Stimulated activated effector memory CD8-positive, alpha-beta T cell treated with anti-CD3 and anti-CD28 coated beads, Interleukin-12 subunit alpha, Interleukin-12 subunit beta, amount 100 ng/mL, for 72 hours (primary cell): Measurements from ENCODE around the gene PRKAR1B.

Experiments
- ATAC-seq: fragments of 150-1000 bp; cut with Tn5 transposase; 2 replicates; pipeline ENCODE4 v1.10.0; 2021
- DNase-seq, 2 donors: peaks; one replicate each; pipeline ENCODE4 v3.0.0; 2021 to 2022; ENCODE audit warnings: low spot score in 2 of 2
- H3K27ac Mint-ChIP-seq: one replicate; pipeline ENCODE4 v1.8.0; 2022; ENCODE audit warnings: mild to moderate bottlenecking, mixed read lengths
- H3K36me3 Mint-ChIP-seq: one replicate; pipeline ENCODE4 v1.8.0; 2022; ENCODE audit warnings: mild to moderate bottlenecking, mixed read lengths
- H3K4me1 Mint-ChIP-seq: one replicate; pipeline ENCODE4 v1.8.0; 2022; ENCODE audit warnings: mixed read lengths
- H3K4me3 Mint-ChIP-seq: one replicate; pipeline ENCODE4 v1.8.0; 2022; ENCODE audit warnings: mild to moderate bottlenecking, mixed read lengths
- H3K9me3 Mint-ChIP-seq: one replicate; pipeline ENCODE4 v1.8.0; 2022; ENCODE audit warnings: mixed read lengths

PRKAR1B gene

GRCh38 chr7:725223-726005 lies 1.7 kb downstream of the PRKAR1B start:
- no peak for ATAC-seq
- peaks cover 24% of the 10 kb centered on the region for H3K4me1 Mint-ChIP-seq
- H3K4me3 Mint-ChIP-seq, result peak overlapping the region; percentile 72
- no peak for DNase-seq
- peaks cover 4% of the 10 kb centered on the region for H3K9me3 Mint-ChIP-seq
- H3K36me3 Mint-ChIP-seq, result peaks cover 16% of the 10 kb centered on the region
- no peak overlapping the region for H3K27ac Mint-ChIP-seq

GRCh38 chr7:724298-724697 lies 2.8 kb downstream of the PRKAR1B start:
- DNase-seq (no peak), ATAC-seq (no peak)
- Mint-ChIP-seq H3K4me1 (peaks cover 24% of the 10 kb centered on the region), H3K4me3 (no peak overlapping the region), H3K36me3 (peaks cover 16% of the 10 kb centered on the region), H3K9me3 (peaks cover 5% of the 10 kb centered on the region), H3K27ac (no peak overlapping the region)

GRCh38 chr7:723541-723940 lies 3.5 kb downstream of the PRKAR1B start:
- no peak overlapping the region for H3K4me3 Mint-ChIP-seq
- no peak overlapping the region for H3K27ac Mint-ChIP-seq
- H3K4me1 Mint-ChIP-seq, result peaks cover 22% of the 10 kb centered on the region
- ATAC-seq, result no peak
- H3K36me3 Mint-ChIP-seq, result peaks cover 16% of the 10 kb centered on the region
- H3K9me3 Mint-ChIP-seq, result peaks cover 5% of the 10 kb centered on the region
- DNase-seq, result no peak

- Mint-ChIP-seq H3K27ac (no peak overlapping the region), H3K4me1 (peaks cover 10% of the 10 kb centered on the region), H3K4me3 (no peak overlapping the region), H3K36me3 (peaks cover 10% of the 10 kb centered on the region), H3K9me3 (peaks cover 5% of the 10 kb centered on the region)
- no peak for DNase-seq
- no peak for ATAC-seq
Measured at GRCh38 chr7:721619-722248, 5.3 kb downstream of the PRKAR1B start.

GRCh38 chr7:716636-717035 lies 10.4 kb downstream of the PRKAR1B start:
- Mint-ChIP-seq H3K4me3 (no peak overlapping the region), H3K9me3 (peaks cover 5% of the 10 kb centered on the region), H3K36me3 (no peaks in the 10 kb centered on the region), H3K27ac (no peak overlapping the region), H3K4me1 (peaks cover 20% of the 10 kb centered on the region)
- DNase-seq (no peak), ATAC-seq (no peak)

DNA sequence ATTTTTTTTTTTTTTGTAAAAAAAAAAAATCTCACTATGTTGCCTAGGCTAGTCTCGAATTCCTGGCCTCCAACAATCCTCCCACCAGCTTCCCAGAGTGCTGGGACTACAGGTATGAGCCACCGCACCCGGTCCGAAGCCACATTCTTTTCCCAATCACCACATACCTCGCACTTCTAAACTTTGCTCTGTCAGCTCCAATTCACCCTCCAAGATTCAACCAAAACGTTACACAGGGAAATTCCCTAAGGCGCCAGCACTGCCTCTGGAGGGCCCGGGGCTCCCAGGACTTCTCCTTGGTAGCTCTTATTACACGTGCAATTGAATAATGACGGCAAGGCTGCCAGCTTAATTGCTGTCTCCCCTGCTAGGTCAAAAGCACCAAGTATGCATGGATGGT lies 10.9 kb downstream of the PRKAR1B start:
- Mint-ChIP-seq H3K4me3 (no peak overlapping the region), H3K4me1 (peaks cover 20% of the 10 kb centered on the region), H3K36me3 (no peaks in the 10 kb centered on the region), H3K9me3 (peaks cover 5% of the 10 kb centered on the region), H3K27ac (no peak overlapping the region)
- no peak for DNase-seq
- ATAC-seq, result no peak

- Mint-ChIP-seq H3K9me3 (no peaks in the 10 kb centered on the region), H3K27ac (peak overlapping the region; percentile 36), H3K4me3 (peak overlapping the region; percentile 26), H3K4me1 (peaks cover 20% of the 10 kb centered on the region), H3K36me3 (no peaks in the 10 kb centered on the region)
- no peak for DNase-seq
- peak; percentile 31 for ATAC-seq
Measured at GRCh38 chr7:714251-714671, 12.8 kb downstream of the PRKAR1B start.

DNA sequence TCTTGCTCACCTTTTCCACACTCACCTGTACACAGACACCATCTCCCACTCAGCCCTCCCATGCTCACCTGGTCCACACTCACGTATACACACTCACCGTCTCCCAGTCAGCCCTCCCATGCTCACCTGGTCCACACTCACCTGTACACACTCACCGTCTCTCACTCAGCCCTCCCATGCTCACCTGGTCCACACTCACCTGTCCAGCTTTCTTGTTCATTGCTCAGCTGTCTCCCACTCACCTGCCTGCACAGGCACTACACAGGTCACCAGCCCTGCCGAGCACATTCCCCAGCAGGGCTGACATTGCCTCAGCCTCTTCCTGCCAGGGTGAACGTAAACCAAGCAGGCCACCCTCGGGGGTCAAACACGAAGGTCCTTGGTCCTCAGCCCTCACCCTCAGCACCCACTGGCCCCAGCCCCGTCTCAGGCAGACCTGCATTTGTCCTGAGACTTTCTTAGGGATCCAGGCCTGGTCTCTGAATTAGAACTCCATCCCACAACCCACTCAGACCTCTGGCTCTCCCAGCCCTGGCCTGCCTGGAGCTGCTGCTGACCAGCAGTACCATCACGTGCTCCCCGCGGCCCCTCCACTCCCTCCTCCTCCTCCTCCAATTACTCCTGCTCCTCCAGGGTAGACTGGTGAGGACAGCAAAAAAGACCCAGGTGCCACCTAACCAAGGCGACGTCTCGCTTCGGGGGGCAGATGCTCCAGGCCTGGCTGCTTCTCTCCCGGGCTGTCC lies 13.4 kb downstream of the PRKAR1B start:
- Mint-ChIP-seq H3K27ac (peak overlapping the region; percentile 36), H3K4me3 (peak overlapping the region; percentile 38), H3K9me3 (no peaks in the 10 kb centered on the region), H3K36me3 (no peaks in the 10 kb centered on the region), H3K4me1 (peaks cover 20% of the 10 kb centered on the region)
- DNase-seq (no peak), ATAC-seq (no peak)

GRCh38 chr7:713139-713457 lies 14.0 kb downstream of the PRKAR1B start:
- Mint-ChIP-seq H3K4me3 (peak overlapping the region; percentile 38), H3K36me3 (no peaks in the 10 kb centered on the region), H3K27ac (no peak overlapping the region), H3K9me3 (no peaks in the 10 kb centered on the region), H3K4me1 (peaks cover 20% of the 10 kb centered on the region)
- DNase-seq (no peak), ATAC-seq (no peak)

GRCh38 chr7:712381-713138 lies 14.5 kb downstream of the PRKAR1B start:
- peak overlapping the region; percentile 38 for H3K4me3 Mint-ChIP-seq
- peaks cover 20% of the 10 kb centered on the region for H3K4me1 Mint-ChIP-seq
- no peak overlapping the region for H3K27ac Mint-ChIP-seq
- H3K36me3 Mint-ChIP-seq, result no peaks in the 10 kb centered on the region
- H3K9me3 Mint-ChIP-seq, result no peaks in the 10 kb centered on the region
- ATAC-seq (no peak), DNase-seq (no peak)

GRCh38 chr7:711922-712380 lies 15.1 kb downstream of the PRKAR1B start:
- Mint-ChIP-seq H3K4me3 (peak overlapping the region; percentile 41), H3K36me3 (no peaks in the 10 kb centered on the region), H3K9me3 (no peaks in the 10 kb centered on the region), H3K4me1 (peaks cover 20% of the 10 kb centered on the region), H3K27ac (no peak overlapping the region)
- no peak for DNase-seq
- no peak for ATAC-seq

GRCh38 chr7:711093-711921 lies 15.8 kb downstream of the PRKAR1B start:
- Mint-ChIP-seq H3K9me3 (no peaks in the 10 kb centered on the region), H3K27ac (no peak overlapping the region), H3K4me1 (peaks cover 20% of the 10 kb centered on the region), H3K4me3 (peak overlapping the region; percentile 41), H3K36me3 (no peaks in the 10 kb centered on the region)
- ATAC-seq (no peak), DNase-seq (no peak)

- ATAC-seq (no peak), DNase-seq (no peak)
- Mint-ChIP-seq H3K36me3 (no peaks in the 10 kb centered on the region), H3K9me3 (no peaks in the 10 kb centered on the region), H3K4me1 (peaks cover 20% of the 10 kb centered on the region), H3K4me3 (no peak overlapping the region), H3K27ac (no peak overlapping the region)
Measured at GRCh38 chr7:710161-710560, 16.9 kb downstream of the PRKAR1B start.

- Mint-ChIP-seq H3K4me3 (no peak overlapping the region), H3K36me3 (peaks cover 6% of the 10 kb centered on the region), H3K9me3 (peaks cover 7% of the 10 kb centered on the region), H3K4me1 (no peaks in the 10 kb centered on the region), H3K27ac (no peak overlapping the region)
- DNase-seq (no peak), ATAC-seq (no peak)
Measured at GRCh38 chr7:707296-708000, 19.6 kb downstream of the PRKAR1B start.
